GM23338 (cell line): ENCODE results near the gene CIAO1. TPM values are rescaled to one million over a fixed set of nuclear protein-coding genes. Genes with fewer than 3 reads are reported as not detected.

Source experiments
- ATAC-seq: fragments of 200-7000 bp; cut with Tn5 transposase; 3 replicates; pipeline ENCODE4 v1.9.1; 2020
- DNase-seq: peaks from one replicate; pipeline ENCODE4 v3.0.0-alpha.2; 2015; ENCODE audit warnings: low spot score
- H2AFZ ChIP-seq: fragments of 200-600 bp; sonication (generic); 2 replicates; pipeline ENCODE4 v1.8.0; 2016; ENCODE audit warnings: antibody characterized with exemption, mild to moderate bottlenecking, moderate library complexity
- H3F3A ChIP-seq: fragments of 200-600 bp; sonication (generic); replicated peaks from 2 replicates; pipeline ENCODE4 v1.8.0; 2017; ENCODE audit warnings: antibody characterized with exemption, mixed run types, low read depth
- H3K27ac ChIP-seq: fragments of 200-600 bp; sonication (generic); 2 replicates; pipeline ENCODE4 v1.6.1; 2016; ENCODE audit warnings: low read depth
- H3K27me3 ChIP-seq: fragments of 200-600 bp; sonication (generic); 2 replicates; pipeline ENCODE4 v1.8.0; 2016; ENCODE audit warnings: mild to moderate bottlenecking, mixed run types, moderate library complexity; ENCODE audit not compliant: insufficient read depth
- H3K36me3 ChIP-seq: fragments of 200-600 bp; sonication (generic); 2 replicates; pipeline ENCODE4 v1.8.0; 2016; ENCODE audit warnings: mild to moderate bottlenecking; ENCODE audit not compliant: insufficient read depth
- H3K4me1 ChIP-seq: fragments of 200-600 bp; sonication (generic); 2 replicates; pipeline ENCODE4 v1.8.0; 2016; ENCODE audit warnings: mild to moderate bottlenecking, moderate library complexity; ENCODE audit not compliant: insufficient read depth
- H3K4me2 ChIP-seq: fragments of 200-600 bp; sonication (generic); 2 replicates; pipeline ENCODE4 v1.7.1; 2017; ENCODE audit warnings: mixed run types
- H3K4me3 ChIP-seq: fragments of 200-600 bp; sonication (generic); 2 replicates; pipeline ENCODE4 v1.6.1; 2016; ENCODE audit warnings: mixed run types
- H3K79me2 ChIP-seq: fragments of 200-600 bp; sonication (generic); replicated peaks from 2 replicates; pipeline ENCODE4 v1.8.0; 2017; ENCODE audit warnings: mild to moderate bottlenecking; ENCODE audit not compliant: insufficient read depth
- H3K9me2 ChIP-seq: fragments of 200-600 bp; sonication (generic); 2 replicates; pipeline ENCODE4 v1.8.0; 2017; ENCODE audit not compliant: insufficient read depth
- H4K20me1 ChIP-seq: fragments of 200-600 bp; sonication (generic); replicated peaks from 2 replicates; pipeline ENCODE4 v1.8.0; 2017; ENCODE audit warnings: mild to moderate bottlenecking; ENCODE audit not compliant: insufficient read depth
- H3K27ac Mint-ChIP-seq: 2 replicates; pipeline ENCODE4 v1.8.0; 2020; ENCODE audit warnings: inconsistent platforms, mild to moderate bottlenecking, moderate library complexity, mixed read lengths
- H3K27me3 Mint-ChIP-seq: 3 replicates; pipeline ENCODE4 v1.8.0; 2022; ENCODE audit warnings: low read depth, mild to moderate bottlenecking, moderate library complexity, mixed read lengths, inconsistent platforms; ENCODE audit not compliant: insufficient read depth, poor library complexity
- H3K36me3 Mint-ChIP-seq: 3 replicates; pipeline ENCODE4 v1.8.0; 2021; ENCODE audit warnings: low read depth, mild to moderate bottlenecking, inconsistent platforms, moderate library complexity, mixed read lengths
- H3K4me1 Mint-ChIP-seq: 3 replicates; pipeline ENCODE4 v1.8.0; 2020; ENCODE audit warnings: mild to moderate bottlenecking, inconsistent platforms, mixed read lengths
- H3K4me3 Mint-ChIP-seq: 3 replicates; pipeline ENCODE4 v1.8.0; 2021; ENCODE audit warnings: moderate library complexity, mild to moderate bottlenecking, inconsistent platforms, mixed read lengths
- H3K9me3 Mint-ChIP-seq: 3 replicates; pipeline ENCODE4 v1.8.0; 2020; ENCODE audit warnings: moderate library complexity, mild to moderate bottlenecking, inconsistent platforms, mixed read lengths
- CREB1 ChIP-seq: fragments of 250-450 bp; sonication (Bioruptor Pico); IDR thresholded peaks from 2 replicates; pipeline ENCODE4 v1.5.0; 2020; ENCODE audit warnings: low read depth, mild to moderate bottlenecking, moderate library complexity
- CTCF ChIP-seq, 2 experiments: fragments of 200-600 bp in 1 of 2; sonication (generic) in 1 of 2; conservative IDR thresholded peaks; 2 replicates each; pipeline versions ENCODE4 v1.5.1 to v1.6.1; 2016 to 2017; ENCODE audit warnings: antibody characterized with exemption in 2 of 2, low read depth in 2 of 2, mild to moderate bottlenecking in 2 of 2, moderate library complexity in 1 of 2
- ETS1 ChIP-seq: IDR thresholded peaks from 2 replicates; pipeline ENCODE4 v1.6.1; 2016; ENCODE audit warnings: antibody characterized with exemption
- EZH2 ChIP-seq: fragments of 200-600 bp; sonication (generic); IDR thresholded peaks from one replicate; pipeline ENCODE4 v1.8.0; 2017; ENCODE audit warnings: antibody characterized with exemption, mild to moderate bottlenecking, low read depth; ENCODE audit not compliant: unreplicated experiment
- EZH2phosphoT487 ChIP-seq: fragments of 200-600 bp; sonication (generic); IDR thresholded peaks from one replicate; pipeline ENCODE4 v1.8.1; 2018; ENCODE audit warnings: antibody characterized with exemption; ENCODE audit not compliant: unreplicated experiment
- JUNB ChIP-seq: IDR thresholded peaks from one replicate; pipeline ENCODE4 v1.6.1; 2016; ENCODE audit warnings: antibody characterized with exemption; ENCODE audit not compliant: unreplicated experiment
- NANOG ChIP-seq: IDR thresholded peaks from 2 replicates; pipeline ENCODE4 v1.6.1; 2016; ENCODE audit warnings: antibody characterized with exemption, borderline replicate concordance
- POLR2AphosphoS5 ChIP-seq: IDR thresholded peaks from 2 replicates; pipeline ENCODE4 v1.6.1; 2016; ENCODE audit warnings: antibody characterized with exemption, low read depth
- REST ChIP-seq: IDR thresholded peaks from one replicate; pipeline ENCODE4 v1.6.1; 2018; ENCODE audit warnings: antibody characterized with exemption; ENCODE audit not compliant: unreplicated experiment
- STAT1 ChIP-seq: IDR thresholded peaks from one replicate; pipeline ENCODE4 v1.6.1; 2016; ENCODE audit warnings: antibody characterized with exemption; ENCODE audit not compliant: unreplicated experiment
- ZNF114 ChIP-seq: fragments of 250-450 bp; sonication (Bioruptor Pico); IDR thresholded peaks from 2 replicates; pipeline ENCODE4 v1.5.0; 2020; ENCODE audit warnings: mild to moderate bottlenecking, moderate library complexity
- ZNF331 ChIP-seq: fragments of 250-450 bp; sonication (Bioruptor Pico); IDR thresholded peaks from 2 replicates; pipeline ENCODE4 v1.5.0; 2020; ENCODE audit warnings: low read depth, mild to moderate bottlenecking, moderate library complexity
- ZNF462 ChIP-seq: fragments of 250-450 bp; sonication (Bioruptor Pico); IDR thresholded peaks from 2 replicates; pipeline ENCODE4 v1.5.0; 2020; ENCODE audit warnings: mild to moderate bottlenecking, moderate library complexity
- polyA plus RNA-seq: library from polyadenylated mRNA; unstranded; fragments of >200 nt; fragmentation: Nextera tagmentation; extraction: Ambion mirVana; gene quantifications from 2 replicates; pipeline ENCODE4 v1.2.1, GENCODE V29; 2016
- total RNA-seq: library from RNA; depleted of rRNA; stranded (reverse); fragments of >200 nt; shearing (Covaris generic); gene quantifications from 2 replicates; pipeline ENCODE4 v1.2.3, GENCODE V29; 2014

CIAO1 gene
- total and polyA plus RNA-seq, 2 experiments from 2014 or later = 48.8 to 119 TPM

DNA sequence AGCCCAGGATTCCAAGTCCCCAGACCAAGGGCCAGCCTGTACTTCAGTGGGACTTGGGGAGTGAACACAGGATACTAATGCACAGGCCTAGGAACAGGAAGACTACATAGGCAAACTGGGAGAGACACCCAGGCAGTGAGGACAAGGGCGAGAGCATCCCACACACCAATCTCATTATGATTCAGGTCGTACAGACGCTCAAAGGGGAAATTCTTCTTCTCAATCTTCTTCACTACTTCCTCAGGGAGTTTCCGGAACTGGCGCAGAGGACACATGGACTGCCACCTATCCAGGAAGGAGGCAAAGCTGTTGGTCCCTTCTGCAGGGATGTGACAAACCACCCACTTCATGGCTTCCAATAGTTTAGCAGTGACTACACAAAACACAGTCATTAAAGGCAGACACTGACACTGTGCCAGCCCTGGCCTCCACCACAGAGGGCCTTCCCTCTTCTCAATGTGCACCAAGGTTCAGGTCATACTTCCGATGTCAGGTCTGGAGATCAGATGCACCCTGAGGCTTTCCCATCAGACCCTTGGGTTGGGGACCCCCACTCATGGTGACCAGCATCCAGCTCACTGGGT, 21.3 kb downstream of the CIAO1 start:
- Histone ChIP-seq H3K4me1 (no peaks in the 10 kb centered on the region), H4K20me1 (peaks cover 9% of the 10 kb centered on the region; the same call in 1 of the 2 replicates), H3K4me2 (no peak overlapping the region), H3K79me2 (no peaks in the 10 kb centered on the region), H3K4me3 (no peak overlapping the region), H3K9me2 (no peaks in the 10 kb centered on the region), H3K27me3 (no peaks in the 10 kb centered on the region), H3K27ac (no peak overlapping the region), H3K36me3 (peaks cover 89% of the 10 kb centered on the region), H2AFZ (no peak overlapping the region), H3F3A (no peaks in the 10 kb centered on the region)
- Mint-ChIP-seq H3K4me1 (no peaks in the 10 kb centered on the region), H3K27ac (no peak overlapping the region), H3K4me3 (no peak overlapping the region), H3K36me3 (peaks cover 100% of the 10 kb centered on the region), H3K27me3 (peaks cover 7% of the 10 kb centered on the region), H3K9me3 (no peaks in the 10 kb centered on the region)
- TF ChIP-seq ZNF462 (CRISPR knock-in tag) (no peak), ETS1 (no peak), ZNF114 (CRISPR knock-in tag) (no peak), STAT1 (no peak), EZH2phosphoT487 (no peak), POLR2AphosphoS5 (no peak), EZH2 (no peak), REST (no peak), CREB1 (CRISPR knock-in tag) (no peak), NANOG (no peak), JUNB (no peak), CTCF (conservative IDR thresholded peaks at IDR 0.05; ENCODE audit: low read depth in 2 of 2) (no peak), ZNF331 (CRISPR knock-in tag) (no peak)
- DNase-seq (no peak), ATAC-seq (no peak)
